NCI-H345 (cell line): ENCODE data around the gene RALA.
"Not testable (repeated sequence)": the region's sequence is repeated elsewhere in the genome, so short reads cannot be mapped to it uniquely, and the experiment has no call there.

ENCODE experiments used
- DNase-seq: peaks from one replicate; lab custom pipeline; 2025; lab: John Stamatoyannopoulos, UW

Gene RALA

DNA sequence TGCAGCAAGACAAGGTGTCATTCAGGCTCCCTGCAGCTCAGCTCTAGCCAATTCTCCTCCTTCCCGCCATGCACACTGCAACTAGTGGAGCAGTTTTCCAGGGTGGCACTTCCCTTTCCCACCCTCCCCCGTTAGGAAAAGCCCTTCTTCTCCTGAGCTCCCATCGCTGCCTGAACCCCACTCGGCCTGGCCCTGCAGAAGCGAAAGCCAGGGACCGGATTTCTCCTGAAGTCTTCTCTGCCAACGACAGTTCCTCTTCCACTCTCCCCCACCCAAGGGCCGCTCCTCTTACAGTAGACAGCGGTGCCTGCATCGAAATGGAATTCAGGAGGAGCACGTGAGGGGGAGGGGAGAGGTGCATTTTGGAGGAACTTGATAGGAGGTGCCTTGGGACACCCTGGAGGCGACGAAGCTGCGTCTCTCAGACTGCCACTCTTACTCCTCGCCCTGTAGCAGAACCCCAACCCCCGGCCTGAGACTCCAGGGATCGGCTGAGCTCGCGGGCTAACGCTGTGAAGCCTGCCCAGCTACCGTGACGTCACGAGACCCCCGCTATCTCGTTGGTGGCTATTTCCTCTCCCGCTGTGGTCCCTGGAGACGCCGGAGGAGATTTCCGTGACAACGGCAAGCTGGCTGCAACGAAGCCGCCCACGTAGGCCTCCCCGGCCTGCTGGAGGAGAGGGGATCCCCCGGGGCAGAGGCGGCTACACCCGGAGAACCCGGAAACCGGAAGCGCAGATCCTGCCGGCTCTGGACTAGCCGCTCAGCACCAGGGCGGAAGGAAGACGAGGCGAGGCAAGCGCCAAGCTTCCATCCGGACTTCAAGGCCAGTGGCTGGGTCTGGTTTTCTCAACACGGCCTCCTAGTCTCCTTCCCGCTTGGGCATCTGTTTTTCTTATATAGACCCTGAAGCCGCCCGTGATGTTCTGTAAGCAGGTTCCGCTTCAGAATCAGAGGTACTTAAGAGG, 109.7 kb downstream of the RALA start:
- DNase-seq, result peak; percentile 94

GRCh38 chr7:39733881-39734632, 110.7 kb downstream of the RALA start:
- DNase-seq, result peak; percentile 10

DNA sequence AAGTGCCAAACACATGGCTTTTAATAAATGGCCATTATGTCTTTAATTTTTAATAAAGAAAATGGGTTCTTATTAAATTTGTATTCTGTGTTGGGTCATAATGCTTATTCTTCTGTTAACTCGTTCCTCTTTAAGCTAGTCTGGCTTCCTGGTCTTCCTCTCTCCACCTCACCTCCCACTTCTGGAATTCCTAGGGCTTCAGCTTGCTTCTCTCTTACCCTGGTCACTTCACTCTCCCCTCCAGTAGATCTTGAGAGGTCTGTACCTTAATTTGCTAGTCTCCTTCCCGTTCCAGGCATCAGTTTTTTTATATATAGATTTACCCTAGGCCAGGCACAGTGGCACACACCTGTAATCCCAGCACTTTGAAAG, 111.2 kb downstream of the RALA start:
- DNase-seq, result no peak

GRCh38 chr7:39735903-39736302, 112.5 kb downstream of the RALA start:
- DNase-seq, result no peak

DNA sequence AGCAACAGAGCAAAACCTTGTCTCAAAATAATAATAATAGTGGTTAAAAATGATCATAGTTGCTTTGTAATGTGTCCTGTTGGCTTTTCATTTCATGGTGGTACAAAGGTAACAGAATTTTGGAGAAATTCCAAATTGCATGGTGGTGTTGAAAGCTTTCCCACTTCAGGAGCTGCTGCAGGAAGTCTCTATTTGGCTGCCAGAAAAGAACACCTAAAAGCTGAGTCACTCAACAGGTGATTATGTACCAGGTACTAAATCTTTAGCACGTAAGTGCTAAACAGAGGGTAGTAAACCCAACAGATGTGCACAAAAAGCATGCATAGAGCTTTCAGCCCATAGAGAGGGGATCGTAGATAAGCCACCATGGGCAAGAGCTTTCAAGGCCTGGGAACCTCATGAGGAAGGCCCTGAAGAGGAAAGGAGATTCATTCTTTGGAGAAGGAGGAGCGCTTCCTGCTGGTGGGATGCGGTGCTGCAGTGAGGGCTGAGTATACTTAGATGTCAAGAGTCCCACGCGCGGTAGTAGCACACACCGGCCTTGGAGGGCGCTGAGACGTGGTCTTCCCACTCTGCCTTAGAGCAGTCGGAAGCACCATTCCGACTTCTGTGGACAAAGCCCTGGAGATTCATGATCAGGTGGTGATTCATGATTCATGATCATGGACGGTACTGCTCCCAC, 118.7 kb downstream of the RALA start:
- peak; percentile 40 for DNase-seq

DNA sequence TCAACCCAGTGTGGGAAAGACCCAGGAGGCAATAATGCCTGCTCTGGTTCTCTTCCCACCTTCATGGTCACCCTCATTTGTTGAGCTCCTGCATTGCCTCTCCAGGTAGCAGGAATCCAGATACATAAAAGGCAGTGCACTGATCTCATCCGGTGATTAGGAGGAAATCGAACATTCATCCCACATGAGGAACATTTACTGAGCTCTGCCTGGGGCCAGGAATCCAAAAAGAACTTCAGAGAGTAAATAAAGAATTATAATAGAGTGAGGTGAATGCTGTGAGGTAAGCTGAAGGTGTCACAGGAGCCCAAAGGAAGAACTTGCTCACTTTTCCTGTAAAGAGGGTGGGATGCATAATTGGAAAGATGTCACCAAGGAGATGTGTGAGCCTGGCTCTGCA, 121.2 kb downstream of the RALA start:
- DNase-seq, result no peak

DNA sequence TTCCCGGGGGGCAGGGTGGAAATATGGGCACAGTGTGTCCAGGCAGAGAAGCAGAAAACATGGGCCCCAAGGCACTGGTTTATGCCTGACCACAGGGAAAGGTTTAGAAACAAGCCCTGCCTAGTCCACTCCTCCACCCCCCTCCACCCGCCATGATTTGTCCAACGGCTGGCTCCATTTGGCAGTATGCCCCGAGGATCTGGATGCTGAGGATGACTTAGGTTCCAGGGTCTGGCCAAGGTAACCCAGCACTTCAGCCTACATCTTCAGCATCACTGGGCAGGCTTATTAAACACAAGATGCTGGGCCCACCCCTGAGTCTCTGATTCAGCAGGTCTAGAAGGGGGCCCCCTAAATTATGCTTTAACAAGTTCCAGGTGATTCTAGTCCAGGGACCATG, 121.9 kb downstream of the RALA start:
- DNase-seq, result no peak

GRCh38 chr7:39746103-39746819, 122.9 kb downstream of the RALA start:
- peak; percentile 68 for DNase-seq

DNA sequence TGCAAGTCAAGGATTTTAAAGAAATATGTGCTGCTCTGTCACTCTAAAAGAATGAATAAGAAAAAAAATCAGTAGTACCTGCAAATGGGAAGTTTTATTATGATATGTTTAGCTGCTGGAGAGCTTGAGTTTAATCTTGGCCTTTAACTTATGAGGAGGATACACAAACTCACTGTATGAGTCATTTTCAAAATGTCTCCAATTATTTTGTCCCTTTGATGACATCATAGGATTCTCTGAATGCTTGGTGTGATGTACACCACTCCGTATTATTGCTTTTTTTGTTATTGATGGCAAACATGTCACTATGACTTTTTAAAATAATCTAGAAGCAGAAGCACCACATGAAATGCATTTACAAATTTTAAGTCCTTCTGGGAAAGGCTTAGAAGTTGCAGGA, 125.8 kb downstream of the RALA start:
- no peak for DNase-seq

GRCh38 chr7:39749717-39750116, 126.3 kb downstream of the RALA start:
- DNase-seq, result no peak

DNA sequence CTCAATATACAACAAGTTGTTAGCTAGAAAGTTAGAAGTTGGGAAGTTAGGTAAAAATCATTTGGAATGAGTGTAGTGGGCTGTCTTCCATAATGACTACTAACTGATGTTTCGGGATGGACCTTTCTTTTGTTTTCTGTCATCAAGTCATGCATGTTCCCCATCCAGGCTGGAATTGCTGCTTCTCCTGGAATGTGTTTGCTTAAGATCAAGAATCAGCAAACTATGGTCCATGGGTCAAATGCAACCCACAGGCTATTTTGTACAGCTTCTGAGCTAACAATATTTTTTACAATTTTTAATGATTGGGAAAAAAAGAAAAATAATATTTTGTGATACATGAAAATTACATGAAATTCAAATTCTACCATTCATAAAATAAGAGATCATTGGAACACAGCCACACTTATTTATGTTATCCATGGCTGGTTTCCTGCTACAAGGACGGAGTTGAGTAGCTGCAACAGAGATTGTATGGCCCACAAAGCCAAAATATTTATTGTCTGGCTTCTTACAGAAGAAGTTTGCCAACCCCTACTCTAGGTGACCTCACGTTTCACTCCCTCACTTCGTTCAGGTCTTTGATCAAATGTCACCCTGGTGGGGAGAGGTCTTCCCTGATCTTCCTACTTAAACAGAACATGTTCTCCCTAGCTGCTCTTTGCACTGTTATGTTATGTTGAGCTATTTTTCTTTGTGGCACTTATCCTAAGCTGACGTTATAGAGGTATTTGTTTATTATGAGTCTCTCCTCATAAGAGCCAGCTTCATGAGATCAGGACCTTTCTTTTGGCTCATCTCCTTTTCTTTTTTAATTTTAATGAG, 127.1 kb downstream of the RALA start:
- no peak for DNase-seq

- DNase-seq, result not testable (repeated sequence)
Observed at GRCh38 chr7:39753237-39753636, 129.9 kb downstream of the RALA start.

DNA sequence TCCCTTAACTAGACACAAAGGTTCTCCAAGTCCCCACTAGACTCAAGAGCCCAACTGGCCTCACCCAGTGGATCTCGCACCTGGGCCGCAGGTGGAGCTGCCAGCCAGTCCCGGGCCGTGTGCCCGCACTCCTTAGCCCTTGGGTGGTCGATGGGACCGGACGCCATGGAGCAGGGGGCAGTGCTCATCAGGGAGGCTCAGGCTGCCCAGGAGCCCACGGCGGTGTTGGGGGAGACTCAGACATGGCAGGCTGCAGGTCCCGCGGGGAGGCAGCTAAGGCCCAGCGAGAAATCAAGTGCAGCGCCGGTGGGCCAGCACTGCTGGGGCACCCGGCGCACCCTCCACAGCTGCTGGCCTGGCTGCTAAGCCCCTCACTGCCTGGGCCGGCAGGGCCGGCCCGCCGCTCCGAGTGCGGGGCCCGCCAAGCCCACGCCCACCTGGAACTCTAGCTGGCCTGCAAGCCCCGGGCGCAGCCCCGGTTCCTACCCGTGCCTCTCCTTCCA, 130.5 kb downstream of the RALA start:
- DNase-seq, result no peak

- no peak for DNase-seq
Observed at GRCh38 chr7:39754326-39755120, 131.2 kb downstream of the RALA start.

DNA sequence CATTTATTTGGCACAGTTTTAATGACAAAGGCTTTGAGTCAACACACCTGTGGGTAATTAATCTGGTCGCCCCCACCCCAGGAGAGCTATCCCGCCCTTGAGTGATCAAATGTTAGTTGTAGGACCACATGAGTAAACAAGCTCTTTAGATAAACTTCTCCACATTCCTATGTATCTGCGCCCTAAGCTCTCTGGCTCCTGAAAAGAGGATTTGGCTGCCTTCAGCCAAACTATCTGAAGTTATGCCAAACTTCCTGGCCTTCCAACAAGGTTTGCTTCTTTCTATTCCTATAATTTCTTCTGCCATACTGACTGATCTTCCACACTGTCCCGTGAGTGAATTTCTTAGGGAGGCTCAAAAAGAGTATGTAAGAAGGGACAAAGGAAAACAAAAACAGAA, 134.2 kb downstream of the RALA start:
- no peak for DNase-seq
